GM12875 (cell line): ENCODE measurements around the gene STEAP1.
"Not testable (repeated sequence)": the region's sequence is repeated elsewhere in the genome, so short reads cannot be mapped to it uniquely, and the experiment has no call there.

Experiments used
- H3K4me3 ChIP-seq: one replicate; pipeline ENCODE4 v1.5.1; 2011; ENCODE audit warnings: low read depth, low read length, control low read depth
- TF ChIP-seq, protein P1 (sequence below): IDR thresholded peaks from 2 replicates; pipeline ENCODE4 v1.5.1; 2011; ENCODE audit warnings: low read depth, mild to moderate bottlenecking, control low read depth, inconsistent platforms, low read length, moderate library complexity, borderline replicate concordance; ENCODE audit not compliant: insufficient read depth

Gene STEAP1

GRCh38 chr7:90178679-90179278 lies 24.5 kb downstream of the STEAP1 start:
- H3K4me3 ChIP-seq, result no peak overlapping the region
- TF ChIP-seq, protein P1, sequence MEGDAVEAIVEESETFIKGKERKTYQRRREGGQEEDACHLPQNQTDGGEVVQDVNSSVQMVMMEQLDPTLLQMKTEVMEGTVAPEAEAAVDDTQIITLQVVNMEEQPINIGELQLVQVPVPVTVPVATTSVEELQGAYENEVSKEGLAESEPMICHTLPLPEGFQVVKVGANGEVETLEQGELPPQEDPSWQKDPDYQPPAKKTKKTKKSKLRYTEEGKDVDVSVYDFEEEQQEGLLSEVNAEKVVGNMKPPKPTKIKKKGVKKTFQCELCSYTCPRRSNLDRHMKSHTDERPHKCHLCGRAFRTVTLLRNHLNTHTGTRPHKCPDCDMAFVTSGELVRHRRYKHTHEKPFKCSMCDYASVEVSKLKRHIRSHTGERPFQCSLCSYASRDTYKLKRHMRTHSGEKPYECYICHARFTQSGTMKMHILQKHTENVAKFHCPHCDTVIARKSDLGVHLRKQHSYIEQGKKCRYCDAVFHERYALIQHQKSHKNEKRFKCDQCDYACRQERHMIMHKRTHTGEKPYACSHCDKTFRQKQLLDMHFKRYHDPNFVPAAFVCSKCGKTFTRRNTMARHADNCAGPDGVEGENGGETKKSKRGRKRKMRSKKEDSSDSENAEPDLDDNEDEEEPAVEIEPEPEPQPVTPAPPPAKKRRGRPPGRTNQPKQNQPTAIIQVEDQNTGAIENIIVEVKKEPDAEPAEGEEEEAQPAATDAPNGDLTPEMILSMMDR, result no peak

- H3K4me3 ChIP-seq, result no peak overlapping the region
- TF ChIP-seq, protein P1, result no peak
These were observed 25.8 kb downstream of the STEAP1 start for GRCh38 chr7:90180011-90180585.

DNA sequence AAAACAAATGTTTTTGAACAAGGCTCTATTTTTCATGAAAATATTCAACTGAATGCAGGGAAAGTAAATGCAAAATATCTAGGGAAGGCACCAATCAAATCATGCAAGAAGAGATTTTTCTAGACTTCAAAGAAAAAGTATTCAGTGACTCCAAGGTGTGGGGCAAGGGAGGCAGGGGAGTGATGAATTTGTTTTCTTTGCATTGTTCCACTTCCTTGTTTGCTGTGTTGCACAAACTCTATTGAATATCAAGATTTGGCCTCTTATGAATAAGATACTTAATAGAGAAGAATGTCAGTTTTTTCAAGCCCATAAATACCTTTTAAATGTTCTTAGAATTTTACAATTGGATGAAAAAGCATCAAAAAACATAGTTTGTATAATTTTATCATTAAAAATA lies 26.4 kb downstream of the STEAP1 start:
- TF ChIP-seq, protein P1, result no peak
- H3K4me3 ChIP-seq, result no peak overlapping the region

DNA sequence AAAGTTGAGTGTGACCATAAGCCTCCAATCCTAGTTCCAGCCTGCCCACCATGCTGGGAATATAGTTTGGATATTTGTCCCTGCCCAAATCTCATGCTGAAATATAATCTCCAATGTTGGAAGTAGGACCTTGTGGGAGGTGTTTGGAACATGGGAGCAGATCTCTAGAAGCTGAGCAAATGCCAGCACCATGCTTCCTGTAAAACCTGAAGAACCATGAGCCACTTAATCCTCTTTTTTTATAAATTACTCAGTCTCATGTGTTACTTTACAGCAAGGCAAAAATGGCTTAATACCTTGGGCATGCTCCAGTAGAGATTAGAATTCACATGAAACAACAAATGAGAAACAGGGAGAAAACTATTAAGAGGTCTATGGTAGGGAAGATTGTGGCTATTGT lies 27.2 kb downstream of the STEAP1 start:
- TF ChIP-seq, protein P1, result no peak

GRCh38 chr7:90186290-90186689 lies 32.0 kb downstream of the STEAP1 start:
- H3K4me3 ChIP-seq, result not testable (repeated sequence)

More for the DNA sequence above, 27.2 kb downstream of the STEAP1 start:
- no peak overlapping the region for H3K4me3 ChIP-seq

DNA sequence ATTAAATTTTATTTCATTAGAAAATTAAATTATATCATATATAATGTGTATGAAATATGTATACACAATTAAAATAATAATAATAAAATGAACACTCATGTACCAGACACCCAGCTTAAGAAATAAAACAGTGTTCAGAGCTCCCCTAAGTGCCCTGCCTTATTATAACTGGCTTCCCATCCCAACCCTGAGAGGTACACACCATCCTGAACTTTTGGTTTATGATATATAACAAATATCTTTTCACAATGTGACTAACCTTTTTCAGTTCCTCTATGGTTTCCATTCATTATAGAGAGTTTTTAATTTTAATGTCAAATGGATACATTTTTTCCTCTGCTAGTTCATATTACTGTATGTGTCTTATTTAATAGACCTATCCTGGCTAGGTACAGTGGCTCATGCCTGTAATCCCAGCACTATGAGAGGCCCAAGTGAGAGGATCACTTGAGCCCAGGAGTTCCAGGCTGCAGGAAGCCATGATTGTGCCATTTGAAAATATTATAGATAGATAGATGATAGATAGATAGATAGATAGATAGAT lies 33.3 kb downstream of the STEAP1 start:
- H3K4me3 ChIP-seq, result no peak overlapping the region
- TF ChIP-seq, protein P1, result no peak

- TF ChIP-seq, protein P1, result no peak
- H3K4me3 ChIP-seq, result no peak overlapping the region
These were observed 34.0 kb downstream of the STEAP1 start for GRCh38 chr7:90188281-90188680.
